ENCODE results near the gene IDH2. TPM values are rescaled to one million over a fixed set of nuclear protein-coding genes. Genes with fewer than 3 reads are reported as not detected.

Gene IDH2
- total RNA-seq, 1 donor from 2014 or later = 18.5 TPM

GRCh38 chr15:90037511-90037860 lies 64.8 kb downstream of the IDH2 start:
- DNase-seq (ENCODE audit: low spot score) (no peak), ATAC-seq (no peak)
- intact Hi-C loops (cut with DNase I) = no loop called here

- intact Hi-C loops (cut with DNase I) = no loop called here
- ATAC-seq (no peak), DNase-seq (ENCODE audit: low spot score) (no peak)
Measured at GRCh38 chr15:90036806-90037510, 65.3 kb downstream of the IDH2 start.

GRCh38 chr15:90036343-90036742 lies 65.9 kb downstream of the IDH2 start:
- peak; percentile 19 for DNase-seq (ENCODE audit: low spot score)
- intact Hi-C loops (cut with DNase I) = no loop called here
- ATAC-seq = no peak

- intact Hi-C loops (cut with DNase I) = no loop called here
- ATAC-seq (peak; percentile 39), DNase-seq (ENCODE audit: low spot score) (peak; percentile 65)
Measured at GRCh38 chr15:90035840-90036230, 66.4 kb downstream of the IDH2 start.

GRCh38 chr15:90035095-90035839 lies 67.0 kb downstream of the IDH2 start:
- peak; percentile 70 for ATAC-seq
- intact Hi-C loops (cut with DNase I) = no loop called here
- peak; percentile 48 for DNase-seq (ENCODE audit: low spot score)

GRCh38 chr15:90033448-90033847 lies 68.8 kb downstream of the IDH2 start:
- intact Hi-C loops (cut with DNase I) = no loop called here
- DNase-seq (ENCODE audit: low spot score) (peak; percentile 17), ATAC-seq (no peak)

Other genes with a start within 250 kb of the IDH2 start
- 41.8 TPM for gene AP3S2, start 208.5 kb downstream of the IDH2 start, total RNA-seq
- gene ARPIN, start 189.5 kb downstream of the IDH2 start, total RNA-seq = 30.1 TPM
- 20.2 TPM for gene ZNF710, start 101.1 kb downstream of the IDH2 start, total RNA-seq
- 55.9 TPM for gene SEMA4B, start 98.9 kb upstream of the IDH2 start, total RNA-seq
- gene CIB1, start 131.5 kb upstream of the IDH2 start, total RNA-seq = 43.3 TPM
- 5.4 TPM for gene GDPGP1, start 131.7 kb upstream of the IDH2 start, total RNA-seq
- gene TTLL13, start 147.1 kb upstream of the IDH2 start, total RNA-seq = 0.71 TPM
- gene NGRN, start 163.2 kb upstream of the IDH2 start, total RNA-seq = 63.8 TPM
- 5.1 TPM for gene ZNF774, start 249.8 kb upstream of the IDH2 start, total RNA-seq